Measurements from ENCODE around the gene SMPD3. TPM values are rescaled to one million over a fixed set of nuclear protein-coding genes. Genes with fewer than 3 reads are reported as not detected.

Gene SMPD3
- total RNA-seq, 1 experiment from 2014 or later = 0.17 TPM

GRCh38 chr16:68362947-68363657 lies 85.2 kb downstream of the SMPD3 start:
- TF ChIP-seq EZH2 (IDR thresholded peaks at IDR 0.05; ENCODE audit: borderline replicate concordance, low read depth, low read length, poor library complexity, severe bottlenecking) = no peak
- TF ChIP-seq, protein P1, sequence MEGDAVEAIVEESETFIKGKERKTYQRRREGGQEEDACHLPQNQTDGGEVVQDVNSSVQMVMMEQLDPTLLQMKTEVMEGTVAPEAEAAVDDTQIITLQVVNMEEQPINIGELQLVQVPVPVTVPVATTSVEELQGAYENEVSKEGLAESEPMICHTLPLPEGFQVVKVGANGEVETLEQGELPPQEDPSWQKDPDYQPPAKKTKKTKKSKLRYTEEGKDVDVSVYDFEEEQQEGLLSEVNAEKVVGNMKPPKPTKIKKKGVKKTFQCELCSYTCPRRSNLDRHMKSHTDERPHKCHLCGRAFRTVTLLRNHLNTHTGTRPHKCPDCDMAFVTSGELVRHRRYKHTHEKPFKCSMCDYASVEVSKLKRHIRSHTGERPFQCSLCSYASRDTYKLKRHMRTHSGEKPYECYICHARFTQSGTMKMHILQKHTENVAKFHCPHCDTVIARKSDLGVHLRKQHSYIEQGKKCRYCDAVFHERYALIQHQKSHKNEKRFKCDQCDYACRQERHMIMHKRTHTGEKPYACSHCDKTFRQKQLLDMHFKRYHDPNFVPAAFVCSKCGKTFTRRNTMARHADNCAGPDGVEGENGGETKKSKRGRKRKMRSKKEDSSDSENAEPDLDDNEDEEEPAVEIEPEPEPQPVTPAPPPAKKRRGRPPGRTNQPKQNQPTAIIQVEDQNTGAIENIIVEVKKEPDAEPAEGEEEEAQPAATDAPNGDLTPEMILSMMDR (conservative IDR thresholded peaks at IDR 0.05; ENCODE audit: low read depth, low read length) = no peak
- no peaks in the 10 kb centered on the region for H3K27me3 ChIP-seq (replicated peaks; ENCODE audit: insufficient read depth, low read depth, low read length, poor library complexity)
- BruUV-seq (replicated peaks) = no TSS peak
- H3K36me3 ChIP-seq (ENCODE audit: insufficient read depth, low read length, poor library complexity, severe bottlenecking) = no peaks in the 10 kb centered on the region
- H3K9me3 ChIP-seq (ENCODE audit: low read depth, low read length, poor library complexity, severe bottlenecking) = no peaks in the 10 kb centered on the region
- CTCF ChIA-PET = interaction anchor here (0.5 kb wide), 1 partner anchor 15 kb away, joined by 7 read pairs; no protein-coding TSS in a partner anchor
- H3K4me3 ChIP-seq (ENCODE audit: low read depth, low read length, poor library complexity, severe bottlenecking) = no peak overlapping the region
- H3K4me1 ChIP-seq (ENCODE audit: insufficient read depth, low read length, poor library complexity, severe bottlenecking) = peaks cover 9% of the 10 kb centered on the region
- intact Hi-C loops (cut with micrococcal nuclease; ENCODE audit: unreplicated experiment) = loop anchor here (10.0 kb wide), 1 partner anchor 152 kb away; no protein-coding TSS in a partner anchor
- no peak for DNase-seq (ENCODE audit: low spot score)
- no peak overlapping the region for H3K27ac ChIP-seq (ENCODE audit: low read depth, low read length, poor library complexity, severe bottlenecking)
- POLR2A ChIA-PET (ENCODE audit: low non-redundant PET) = no interaction called here

DNA sequence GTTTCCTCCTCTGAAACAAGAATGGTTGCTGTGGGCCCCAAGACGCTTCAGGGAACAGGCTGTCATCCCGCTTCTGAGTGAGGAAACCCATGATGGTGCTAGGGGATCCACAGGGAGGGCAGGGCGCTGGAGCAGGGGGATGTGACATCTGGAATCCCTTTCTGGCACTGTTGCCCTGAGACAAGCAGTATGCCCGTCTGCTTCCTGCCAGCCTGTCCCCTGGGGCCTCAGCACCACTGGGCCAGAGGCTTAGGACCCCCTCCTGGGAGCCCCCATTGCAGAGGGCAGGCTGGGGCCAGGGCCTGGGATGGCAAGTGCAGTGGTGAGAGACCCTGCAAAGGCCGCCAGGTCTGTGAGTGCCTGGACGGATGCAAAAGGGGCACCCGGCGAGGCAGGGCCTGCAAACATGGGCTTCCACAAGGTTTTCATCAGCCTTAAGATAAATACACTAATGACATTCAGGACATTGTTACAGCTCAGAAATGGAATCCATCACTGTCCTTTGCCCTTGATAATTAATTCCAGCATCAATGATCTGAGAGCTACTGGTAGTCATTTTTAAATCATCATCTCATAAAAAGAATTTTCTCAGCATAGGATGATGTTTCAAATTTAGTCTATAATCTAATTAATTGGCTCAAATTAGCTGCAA lies 85.9 kb downstream of the SMPD3 start:
- CTCF ChIA-PET = interaction anchor here (0.5 kb wide), 1 partner anchor 16 kb away, joined by 7 read pairs; no protein-coding TSS in a partner anchor

DNA sequence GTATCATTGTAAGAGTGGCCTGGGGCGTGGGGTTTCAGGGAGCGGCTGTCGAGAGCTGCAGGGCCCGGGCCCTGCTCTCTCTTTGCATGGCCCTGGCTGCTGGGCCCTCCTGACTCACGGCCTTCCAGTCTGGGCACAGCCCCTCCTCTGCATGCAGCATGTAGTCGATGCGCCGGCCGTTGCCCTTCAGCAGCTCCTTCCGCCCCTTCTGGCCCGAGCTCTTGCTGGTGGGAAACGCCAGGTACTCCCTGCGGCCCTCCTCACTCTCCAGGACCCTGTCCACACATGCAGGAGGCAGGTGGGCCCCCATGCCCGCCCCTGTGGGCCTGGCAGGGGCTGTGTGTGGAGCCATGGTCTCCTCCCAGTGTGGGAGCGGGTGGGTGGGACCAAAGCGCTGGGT lies 86.8 kb downstream of the SMPD3 start:
- Histone ChIP-seq H3K36me3 (ENCODE audit: insufficient read depth, low read length, poor library complexity, severe bottlenecking) (peaks cover 4% of the 10 kb centered on the region), H3K4me1 (ENCODE audit: insufficient read depth, low read length, poor library complexity, severe bottlenecking) (peaks cover 9% of the 10 kb centered on the region), H3K9me3 (ENCODE audit: low read depth, low read length, poor library complexity, severe bottlenecking) (no peaks in the 10 kb centered on the region), H3K27ac (ENCODE audit: low read depth, low read length, poor library complexity, severe bottlenecking) (no peak overlapping the region), H3K27me3 (replicated peaks; ENCODE audit: insufficient read depth, low read depth, low read length, poor library complexity) (no peaks in the 10 kb centered on the region), H3K4me3 (ENCODE audit: low read depth, low read length, poor library complexity, severe bottlenecking) (no peak overlapping the region)
- ChIA-PET CTCF (no interaction called here), POLR2A (ENCODE audit: low non-redundant PET) (no interaction called here)
- no peak for DNase-seq (ENCODE audit: low spot score)
- TF ChIP-seq, protein P1 (conservative IDR thresholded peaks at IDR 0.05; ENCODE audit: low read depth, low read length) = no peak
- TF ChIP-seq EZH2 (IDR thresholded peaks at IDR 0.05; ENCODE audit: borderline replicate concordance, low read depth, low read length, poor library complexity, severe bottlenecking) = no peak
- intact Hi-C loops (cut with micrococcal nuclease; ENCODE audit: unreplicated experiment) = loop anchor here (10.0 kb wide), 1 partner anchor 153 kb away; no protein-coding TSS in a partner anchor
- no TSS peak for BruUV-seq (replicated peaks)

More for the DNA sequence above, 85.9 kb downstream of the SMPD3 start:
- no peak overlapping the region for H3K4me3 ChIP-seq (ENCODE audit: low read depth, low read length, poor library complexity, severe bottlenecking)
- TF ChIP-seq, protein P1 (conservative IDR thresholded peaks at IDR 0.05; ENCODE audit: low read depth, low read length) = no peak
- no peak for TF ChIP-seq EZH2 (IDR thresholded peaks at IDR 0.05; ENCODE audit: borderline replicate concordance, low read depth, low read length, poor library complexity, severe bottlenecking)
- POLR2A ChIA-PET (ENCODE audit: low non-redundant PET) = no interaction called here
- no TSS peak for BruUV-seq (replicated peaks)
- H3K9me3 ChIP-seq (ENCODE audit: low read depth, low read length, poor library complexity, severe bottlenecking) = no peaks in the 10 kb centered on the region
- H3K27me3 ChIP-seq (replicated peaks; ENCODE audit: insufficient read depth, low read depth, low read length, poor library complexity) = no peaks in the 10 kb centered on the region
- H3K27ac ChIP-seq (ENCODE audit: low read depth, low read length, poor library complexity, severe bottlenecking) = no peak overlapping the region
- H3K36me3 ChIP-seq (ENCODE audit: insufficient read depth, low read length, poor library complexity, severe bottlenecking) = peaks cover 3% of the 10 kb centered on the region
- H3K4me1 ChIP-seq (ENCODE audit: insufficient read depth, low read length, poor library complexity, severe bottlenecking) = peaks cover 9% of the 10 kb centered on the region
- intact Hi-C loops (cut with micrococcal nuclease; ENCODE audit: unreplicated experiment) = loop anchor here (10.0 kb wide), 1 partner anchor 152 kb away; no protein-coding TSS in a partner anchor
- DNase-seq (ENCODE audit: low spot score) = peak; percentile 11
